ENCODE results near the gene TMEM130.

TMEM130 gene

GRCh38 chr7:98900815-98901214 lies 31.0 kb upstream of the TMEM130 start:
- no peaks in the 10 kb centered on the region for H3K27me3 ChIP-seq (replicated peaks; ENCODE audit: control insufficient read depth, insufficient read depth, low read length)

GRCh38 chr7:98899816-98900215 lies 30.0 kb upstream of the TMEM130 start:
- Histone ChIP-seq H3K36me3 (ENCODE audit: control insufficient read depth, insufficient read depth, low read length, severe bottlenecking) (peaks cover 97% of the 10 kb centered on the region), H3K4me1 (ENCODE audit: control insufficient read depth, insufficient read depth, low read length) (no peaks in the 10 kb centered on the region), H3K9ac (ENCODE audit: low read length) (no peak overlapping the region), H3K4me3 (ENCODE audit: low read length) (no peak overlapping the region), H3K27me3 (replicated peaks; ENCODE audit: control insufficient read depth, insufficient read depth, low read length) (no peaks in the 10 kb centered on the region), H3K9me3 (ENCODE audit: control insufficient read depth, low read length) (no peaks in the 10 kb centered on the region)
- DNase-seq (ENCODE audit: low read depth), result no peak

More at GRCh38 chr7:98900815-98901214, 31.0 kb upstream of the TMEM130 start:
- Histone ChIP-seq H3K4me1 (ENCODE audit: control insufficient read depth, insufficient read depth, low read length) (no peaks in the 10 kb centered on the region), H3K36me3 (ENCODE audit: control insufficient read depth, insufficient read depth, low read length, severe bottlenecking) (peaks cover 97% of the 10 kb centered on the region), H3K4me3 (ENCODE audit: low read length) (no peak overlapping the region), H3K9ac (ENCODE audit: low read length) (no peak overlapping the region), H3K9me3 (ENCODE audit: control insufficient read depth, low read length) (no peaks in the 10 kb centered on the region)
- no peak for DNase-seq (ENCODE audit: low read depth)

- no peaks in the 10 kb centered on the region for H3K4me1 ChIP-seq (ENCODE audit: control insufficient read depth, insufficient read depth, low read length)
- DNase-seq (ENCODE audit: low read depth), result no peak
- no peaks in the 10 kb centered on the region for H3K9me3 ChIP-seq (ENCODE audit: control insufficient read depth, low read length)
- H3K27me3 ChIP-seq (replicated peaks; ENCODE audit: control insufficient read depth, insufficient read depth, low read length), result no peaks in the 10 kb centered on the region
- peaks cover 77% of the 10 kb centered on the region for H3K36me3 ChIP-seq (ENCODE audit: control insufficient read depth, insufficient read depth, low read length, severe bottlenecking)
- no peak overlapping the region for H3K9ac ChIP-seq (ENCODE audit: low read length)
- no peak overlapping the region for H3K4me3 ChIP-seq (ENCODE audit: low read length)
Observed at GRCh38 chr7:98892609-98893008, 22.8 kb upstream of the TMEM130 start.

GRCh38 chr7:98887038-98887437 lies 17.2 kb upstream of the TMEM130 start:
- DNase-seq (ENCODE audit: low read depth), result no peak
- Histone ChIP-seq H3K36me3 (ENCODE audit: control insufficient read depth, insufficient read depth, low read length, severe bottlenecking) (peaks cover 73% of the 10 kb centered on the region), H3K9ac (ENCODE audit: low read length) (no peak overlapping the region), H3K4me3 (ENCODE audit: low read length) (no peak overlapping the region), H3K4me1 (ENCODE audit: control insufficient read depth, insufficient read depth, low read length) (no peaks in the 10 kb centered on the region), H3K27me3 (replicated peaks; ENCODE audit: control insufficient read depth, insufficient read depth, low read length) (no peaks in the 10 kb centered on the region), H3K9me3 (ENCODE audit: control insufficient read depth, low read length) (no peaks in the 10 kb centered on the region)

- Histone ChIP-seq H3K9me3 (ENCODE audit: control insufficient read depth, low read length) (no peaks in the 10 kb centered on the region), H3K36me3 (ENCODE audit: control insufficient read depth, insufficient read depth, low read length, severe bottlenecking) (peaks cover 64% of the 10 kb centered on the region), H3K27me3 (replicated peaks; ENCODE audit: control insufficient read depth, insufficient read depth, low read length) (no peaks in the 10 kb centered on the region), H3K9ac (ENCODE audit: low read length) (no peak overlapping the region), H3K4me3 (ENCODE audit: low read length) (no peak overlapping the region), H3K4me1 (ENCODE audit: control insufficient read depth, insufficient read depth, low read length) (peaks cover 7% of the 10 kb centered on the region)
- DNase-seq (ENCODE audit: low read depth), result no peak
Observed at GRCh38 chr7:98884416-98884815, 14.6 kb upstream of the TMEM130 start.

GRCh38 chr7:98881561-98882315 lies 11.9 kb upstream of the TMEM130 start:
- Histone ChIP-seq H3K9ac (ENCODE audit: low read length) (no peak overlapping the region), H3K9me3 (ENCODE audit: control insufficient read depth, low read length) (no peaks in the 10 kb centered on the region), H3K36me3 (ENCODE audit: control insufficient read depth, insufficient read depth, low read length, severe bottlenecking) (peaks cover 47% of the 10 kb centered on the region)

GRCh38 chr7:98880485-98880884 lies 10.7 kb upstream of the TMEM130 start:
- H3K4me1 ChIP-seq (ENCODE audit: control insufficient read depth, insufficient read depth, low read length), result peaks cover 14% of the 10 kb centered on the region
- peaks cover 41% of the 10 kb centered on the region for H3K36me3 ChIP-seq (ENCODE audit: control insufficient read depth, insufficient read depth, low read length, severe bottlenecking)
- no peaks in the 10 kb centered on the region for H3K27me3 ChIP-seq (replicated peaks; ENCODE audit: control insufficient read depth, insufficient read depth, low read length)
- no peaks in the 10 kb centered on the region for H3K9me3 ChIP-seq (ENCODE audit: control insufficient read depth, low read length)
- DNase-seq (ENCODE audit: low read depth), result no peak
- no peak overlapping the region for H3K9ac ChIP-seq (ENCODE audit: low read length)
- no peak overlapping the region for H3K4me3 ChIP-seq (ENCODE audit: low read length)

More at GRCh38 chr7:98881561-98882315, 11.9 kb upstream of the TMEM130 start:
- H3K27me3 ChIP-seq (replicated peaks; ENCODE audit: control insufficient read depth, insufficient read depth, low read length), result no peaks in the 10 kb centered on the region
- peaks cover 14% of the 10 kb centered on the region for H3K4me1 ChIP-seq (ENCODE audit: control insufficient read depth, insufficient read depth, low read length)
- DNase-seq (ENCODE audit: low read depth), result no peak
- no peak overlapping the region for H3K4me3 ChIP-seq (ENCODE audit: low read length)

GRCh38 chr7:98879979-98880315 lies 10.1 kb upstream of the TMEM130 start:
- DNase-seq (ENCODE audit: low read depth), result no peak

GRCh38 chr7:98879198-98879978 lies 9.6 kb upstream of the TMEM130 start:
- H3K9ac ChIP-seq (ENCODE audit: low read length), result peak overlapping the region; percentile 95
- DNase-seq (ENCODE audit: low read depth), result peak; percentile 27
- peak overlapping the region; percentile 97 for H3K4me3 ChIP-seq (ENCODE audit: low read length)
- H3K27me3 ChIP-seq (replicated peaks; ENCODE audit: control insufficient read depth, insufficient read depth, low read length), result no peaks in the 10 kb centered on the region
- peaks cover 30% of the 10 kb centered on the region for H3K36me3 ChIP-seq (ENCODE audit: control insufficient read depth, insufficient read depth, low read length, severe bottlenecking)
- H3K9me3 ChIP-seq (ENCODE audit: control insufficient read depth, low read length), result no peaks in the 10 kb centered on the region
- H3K4me1 ChIP-seq (ENCODE audit: control insufficient read depth, insufficient read depth, low read length), result peaks cover 14% of the 10 kb centered on the region

More at GRCh38 chr7:98879979-98880315, 10.1 kb upstream of the TMEM130 start:
- Histone ChIP-seq H3K27me3 (replicated peaks; ENCODE audit: control insufficient read depth, insufficient read depth, low read length) (no peaks in the 10 kb centered on the region), H3K4me1 (ENCODE audit: control insufficient read depth, insufficient read depth, low read length) (peaks cover 14% of the 10 kb centered on the region), H3K4me3 (ENCODE audit: low read length) (peak overlapping the region; percentile 97), H3K36me3 (ENCODE audit: control insufficient read depth, insufficient read depth, low read length, severe bottlenecking) (peaks cover 36% of the 10 kb centered on the region), H3K9ac (ENCODE audit: low read length) (no peak overlapping the region), H3K9me3 (ENCODE audit: control insufficient read depth, low read length) (no peaks in the 10 kb centered on the region)

GRCh38 chr7:98878365-98879197 lies 8.8 kb upstream of the TMEM130 start, which contains the start of gene TRRAP:
TSS of gene TRRAP (plus strand) at chr7:98878532. CDS start at chr7:98881151, 2,619 bp downstream.
- peaks cover 22% of the 10 kb centered on the region for H3K36me3 ChIP-seq (ENCODE audit: control insufficient read depth, insufficient read depth, low read length, severe bottlenecking)
- peak; percentile 89 for DNase-seq (ENCODE audit: low read depth)
- peaks cover 14% of the 10 kb centered on the region for H3K4me1 ChIP-seq (ENCODE audit: control insufficient read depth, insufficient read depth, low read length)
- H3K4me3 ChIP-seq (ENCODE audit: low read length), result peak within 1 kb of the TSS; percentile 97
- H3K9me3 ChIP-seq (ENCODE audit: control insufficient read depth, low read length), result no peaks in the 10 kb centered on the region
- H3K27me3 ChIP-seq (replicated peaks; ENCODE audit: control insufficient read depth, insufficient read depth, low read length), result no peaks in the 10 kb centered on the region
- peak within 1 kb of the TSS; percentile 95 for H3K9ac ChIP-seq (ENCODE audit: low read length)

Measured in adipocyte (in vitro differentiated cells).